GM23338 (cell line): ENCODE data around the gene SLC25A47.

Experiments used
- CREB1 ChIP-seq: fragments of 250-450 bp; sonication (Bioruptor Pico); IDR thresholded peaks from 2 replicates; pipeline ENCODE4 v1.5.0; 2020; ENCODE audit warnings: low read depth, mild to moderate bottlenecking, moderate library complexity
- CTCF ChIP-seq, 2 experiments: fragments of 200-600 bp in 1 of 2; sonication (generic) in 1 of 2; conservative IDR thresholded peaks; 2 replicates each; pipeline versions ENCODE4 v1.5.1 to v1.6.1; 2016 to 2017; ENCODE audit warnings: antibody characterized with exemption in 2 of 2, low read depth in 2 of 2, mild to moderate bottlenecking in 2 of 2, moderate library complexity in 1 of 2
- EZH2 ChIP-seq: fragments of 200-600 bp; sonication (generic); IDR thresholded peaks from one replicate; pipeline ENCODE4 v1.8.0; 2017; ENCODE audit warnings: antibody characterized with exemption, mild to moderate bottlenecking, low read depth; ENCODE audit not compliant: unreplicated experiment
- EZH2phosphoT487 ChIP-seq: fragments of 200-600 bp; sonication (generic); IDR thresholded peaks from one replicate; pipeline ENCODE4 v1.8.1; 2018; ENCODE audit warnings: antibody characterized with exemption; ENCODE audit not compliant: unreplicated experiment
- JUNB ChIP-seq: IDR thresholded peaks from one replicate; pipeline ENCODE4 v1.6.1; 2016; ENCODE audit warnings: antibody characterized with exemption; ENCODE audit not compliant: unreplicated experiment
- POLR2AphosphoS5 ChIP-seq: IDR thresholded peaks from 2 replicates; pipeline ENCODE4 v1.6.1; 2016; ENCODE audit warnings: antibody characterized with exemption, low read depth
- TF ChIP-seq, protein P1 (sequence below): IDR thresholded peaks from one replicate; pipeline ENCODE4 v1.6.1; 2018; ENCODE audit warnings: antibody characterized with exemption; ENCODE audit not compliant: unreplicated experiment

DNA sequence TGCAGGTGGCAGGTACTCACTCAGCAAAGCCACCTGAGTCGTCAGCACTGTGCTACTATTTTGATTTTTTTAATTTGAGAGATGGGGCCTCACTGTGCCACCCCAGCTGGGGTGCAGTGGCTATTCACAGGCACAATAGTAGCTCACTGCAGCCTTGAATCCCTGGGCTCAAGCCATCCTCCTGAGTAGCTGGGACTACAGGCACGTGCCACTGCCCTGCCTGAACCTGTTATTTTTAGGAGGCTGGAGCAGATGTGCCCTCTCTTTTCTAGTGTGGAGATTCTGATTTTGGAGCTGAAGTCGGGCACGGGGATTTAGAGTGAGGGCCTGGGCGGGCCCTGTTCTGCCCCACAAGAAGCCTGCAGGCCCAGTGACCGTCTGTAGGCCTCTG lies 17.3 kb downstream of the SLC25A47 start:
- TF ChIP-seq POLR2AphosphoS5 (no peak), CTCF (conservative IDR thresholded peaks at IDR 0.05; ENCODE audit: low read depth in 2 of 2) (no peak), EZH2phosphoT487 (no peak), EZH2 (no peak), JUNB (no peak), CREB1 (no peak)
- TF ChIP-seq, protein P1, sequence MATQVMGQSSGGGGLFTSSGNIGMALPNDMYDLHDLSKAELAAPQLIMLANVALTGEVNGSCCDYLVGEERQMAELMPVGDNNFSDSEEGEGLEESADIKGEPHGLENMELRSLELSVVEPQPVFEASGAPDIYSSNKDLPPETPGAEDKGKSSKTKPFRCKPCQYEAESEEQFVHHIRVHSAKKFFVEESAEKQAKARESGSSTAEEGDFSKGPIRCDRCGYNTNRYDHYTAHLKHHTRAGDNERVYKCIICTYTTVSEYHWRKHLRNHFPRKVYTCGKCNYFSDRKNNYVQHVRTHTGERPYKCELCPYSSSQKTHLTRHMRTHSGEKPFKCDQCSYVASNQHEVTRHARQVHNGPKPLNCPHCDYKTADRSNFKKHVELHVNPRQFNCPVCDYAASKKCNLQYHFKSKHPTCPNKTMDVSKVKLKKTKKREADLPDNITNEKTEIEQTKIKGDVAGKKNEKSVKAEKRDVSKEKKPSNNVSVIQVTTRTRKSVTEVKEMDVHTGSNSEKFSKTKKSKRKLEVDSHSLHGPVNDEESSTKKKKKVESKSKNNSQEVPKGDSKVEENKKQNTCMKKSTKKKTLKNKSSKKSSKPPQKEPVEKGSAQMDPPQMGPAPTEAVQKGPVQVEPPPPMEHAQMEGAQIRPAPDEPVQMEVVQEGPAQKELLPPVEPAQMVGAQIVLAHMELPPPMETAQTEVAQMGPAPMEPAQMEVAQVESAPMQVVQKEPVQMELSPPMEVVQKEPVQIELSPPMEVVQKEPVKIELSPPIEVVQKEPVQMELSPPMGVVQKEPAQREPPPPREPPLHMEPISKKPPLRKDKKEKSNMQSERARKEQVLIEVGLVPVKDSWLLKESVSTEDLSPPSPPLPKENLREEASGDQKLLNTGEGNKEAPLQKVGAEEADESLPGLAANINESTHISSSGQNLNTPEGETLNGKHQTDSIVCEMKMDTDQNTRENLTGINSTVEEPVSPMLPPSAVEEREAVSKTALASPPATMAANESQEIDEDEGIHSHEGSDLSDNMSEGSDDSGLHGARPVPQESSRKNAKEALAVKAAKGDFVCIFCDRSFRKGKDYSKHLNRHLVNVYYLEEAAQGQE = no peak
